Esophagus squamous epithelium (tissue), 4 donors: ENCODE data around the gene SPA17.

Experiments used
- CTCF ChIP-seq, 6 experiments: fragments of 450-650 bp in 4 of 6; fragments of 200-600 bp in 2 of 6; sonication (generic) in 2 of 6; IDR thresholded peaks; one replicate each; pipeline ENCODE4 v1.5.1; 2016 to 2019; ENCODE audit warnings: antibody characterized with exemption in 6 of 6, mild to moderate bottlenecking in 4 of 6, moderate library complexity in 4 of 6
- POLR2A ChIP-seq, 4 donors: fragments of 450-650 bp; IDR thresholded peaks; one replicate each; pipeline ENCODE4 v1.6.1; 2017; ENCODE audit warnings: antibody characterized with exemption in 4 of 4, mild to moderate bottlenecking in 4 of 4, moderate library complexity in 3 of 4

DNA sequence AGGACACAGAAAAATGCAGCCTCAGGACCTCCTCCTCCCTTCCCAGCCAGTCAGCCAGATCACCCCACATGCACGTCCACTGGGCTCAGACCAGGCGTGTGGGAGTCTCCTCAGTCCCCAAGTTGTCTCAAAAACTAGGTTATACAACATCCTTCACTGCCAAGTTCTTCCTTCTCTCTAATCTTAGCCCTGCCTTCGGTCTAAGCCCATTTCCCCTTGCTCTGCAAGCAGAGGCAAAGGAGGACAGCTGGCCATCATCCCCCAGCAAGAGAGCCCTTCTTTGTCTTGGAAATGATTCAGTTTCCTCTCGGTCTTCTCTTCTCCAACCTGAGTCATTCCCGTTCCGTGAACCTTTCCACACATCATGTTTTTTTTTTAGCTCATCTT lies 52.0 kb downstream of the SPA17 start:
- no peak for TF ChIP-seq CTCF (IDR thresholded peaks at IDR 0.05)
- no peak for TF ChIP-seq POLR2A (IDR thresholded peaks at IDR 0.05)
